Activated CD8-positive, alpha-beta memory T cell treated with anti-CD3 and anti-CD28 coated beads, Interleukin-2, amount 10 ng/mL, durations not matched to agents 7 days and 5 days (primary cell): Measurements from ENCODE around the gene TCF4. TPM values are rescaled to one million over a fixed set of nuclear protein-coding genes. Genes with fewer than 3 reads are reported as not detected.

ENCODE experiments used
- ATAC-seq: fragments of 150-1000 bp; cut with Tn5 transposase; one replicate; pipeline ENCODE4 v1.10.0; 2021; ENCODE audit warnings: moderate library complexity
- CTCF ChIA-PET: fragments of 350-600 bp; sonication (Branson Sonifier 250); formaldehyde crosslinking; loops from one replicate; lab custom pipeline; 2021; ENCODE audit warnings: antibody characterized with exemption; lab: Charles Lee
- DNase-seq: peaks from one replicate; pipeline ENCODE4 v3.0.0-alpha.2; 2020
- H3K27ac Mint-ChIP-seq: one replicate; pipeline ENCODE4 v1.8.0; 2021; ENCODE audit warnings: mild to moderate bottlenecking, mixed read lengths
- H3K27me3 Mint-ChIP-seq: one replicate; pipeline ENCODE4 v1.8.0; 2021; ENCODE audit warnings: mixed read lengths
- H3K36me3 Mint-ChIP-seq: one replicate; pipeline ENCODE4 v1.8.0; 2021; ENCODE audit warnings: mild to moderate bottlenecking, mixed read lengths
- H3K4me1 Mint-ChIP-seq: one replicate; pipeline ENCODE4 v1.8.0; 2021; ENCODE audit warnings: mixed read lengths
- H3K4me3 Mint-ChIP-seq: one replicate; pipeline ENCODE4 v1.8.0; 2021; ENCODE audit warnings: mild to moderate bottlenecking, moderate library complexity, mixed read lengths
- H3K9me3 Mint-ChIP-seq: one replicate; pipeline ENCODE4 v1.8.0; 2022; ENCODE audit warnings: low read depth, mixed read lengths
- total RNA-seq, 2 experiments: library from RNA; stranded (reverse); gene quantifications; one replicate each; pipeline ENCODE4 v1.2.3, GENCODE V29; 2021

Gene TCF4
- total RNA-seq, 2 experiments from 2014 or later: 1.2 to 2.0 TPM

DNA sequence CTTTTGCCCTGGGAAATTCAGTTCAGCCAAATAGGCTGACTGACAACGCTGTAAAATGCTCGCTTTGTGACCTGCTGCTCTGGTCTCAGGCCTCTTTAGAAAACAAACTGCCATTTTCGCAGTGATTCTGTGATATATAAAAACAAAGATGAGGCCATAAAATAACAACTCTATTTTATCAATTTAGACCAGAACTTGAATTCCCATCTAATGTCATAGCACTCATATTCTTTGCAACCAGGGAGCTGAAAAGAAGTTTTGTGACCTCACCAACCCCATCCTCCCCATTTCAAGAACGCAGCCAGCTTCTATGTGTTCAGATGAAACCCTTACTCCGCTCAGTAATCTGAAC is 40.3 kb downstream of the TCF4 start:
- Mint-ChIP-seq H3K27me3 (no peaks in the 10 kb centered on the region), H3K9me3 (no peaks in the 10 kb centered on the region), H3K4me1 (no peaks in the 10 kb centered on the region), H3K36me3 (no peaks in the 10 kb centered on the region), H3K27ac (no peak overlapping the region), H3K4me3 (no peak overlapping the region)
- DNase-seq (no peak), ATAC-seq (no peak)
- CTCF ChIA-PET: no interaction called here

GRCh38 chr18:55546851-55547704 is 40.9 kb downstream of the TCF4 start:
- Mint-ChIP-seq H3K36me3 (no peaks in the 10 kb centered on the region), H3K27ac (no peak overlapping the region), H3K4me1 (no peaks in the 10 kb centered on the region), H3K4me3 (no peak overlapping the region), H3K27me3 (no peaks in the 10 kb centered on the region), H3K9me3 (no peaks in the 10 kb centered on the region)
- CTCF ChIA-PET: no interaction called here
- no peak for DNase-seq
- ATAC-seq: no peak

DNA sequence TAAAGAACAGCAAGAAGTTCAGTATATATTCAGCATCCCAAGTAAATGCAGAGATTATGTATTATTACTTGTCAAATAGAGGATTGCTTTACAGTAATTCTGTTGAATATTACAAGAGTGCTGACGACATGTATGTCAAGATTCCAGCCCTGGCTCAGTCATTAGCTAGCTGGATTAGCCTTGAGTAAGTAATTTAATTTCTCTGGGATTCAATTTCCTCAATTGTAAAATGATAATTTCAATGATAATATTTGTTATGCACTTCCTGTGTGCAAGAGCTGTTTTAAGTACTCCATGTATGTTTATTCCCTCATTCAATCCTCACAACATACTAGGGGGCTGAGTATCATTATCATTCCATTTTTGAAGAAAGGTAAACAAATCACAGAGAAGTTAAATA is 44.0 kb downstream of the TCF4 start:
- CTCF ChIA-PET: no interaction called here
- ATAC-seq: no peak
- Mint-ChIP-seq H3K4me1 (no peaks in the 10 kb centered on the region), H3K27ac (no peak overlapping the region), H3K27me3 (no peaks in the 10 kb centered on the region), H3K36me3 (no peaks in the 10 kb centered on the region), H3K4me3 (no peak overlapping the region), H3K9me3 (no peaks in the 10 kb centered on the region)
- DNase-seq: no peak

- ATAC-seq: no peak
- Mint-ChIP-seq H3K4me3 (no peak overlapping the region), H3K36me3 (no peaks in the 10 kb centered on the region), H3K27me3 (no peaks in the 10 kb centered on the region), H3K27ac (no peak overlapping the region), H3K4me1 (no peaks in the 10 kb centered on the region), H3K9me3 (no peaks in the 10 kb centered on the region)
- no peak for DNase-seq
- CTCF ChIA-PET: no interaction called here
Observed at GRCh38 chr18:55543130-55543704, 44.8 kb downstream of the TCF4 start.

DNA sequence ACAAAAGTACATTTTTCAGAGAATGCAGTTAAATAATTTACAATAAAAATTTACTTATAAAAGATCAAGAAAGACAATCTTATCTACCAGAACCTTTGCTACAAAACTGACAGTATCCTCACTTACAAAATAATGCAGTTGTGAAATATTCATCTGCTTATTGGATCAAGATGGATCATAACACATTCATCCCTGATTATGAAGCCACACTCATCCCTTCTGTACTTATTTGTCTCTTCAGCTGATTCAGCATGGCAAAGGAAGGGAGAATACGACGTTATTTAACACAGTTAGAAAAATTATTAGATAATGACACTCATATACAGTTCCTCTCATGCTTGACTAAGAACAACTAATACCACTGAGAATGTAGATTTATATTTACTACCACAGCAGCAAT is 46.4 kb downstream of the TCF4 start:
- DNase-seq (no peak), ATAC-seq (no peak)
- H3K4me3 Mint-ChIP-seq: no peak overlapping the region
- H3K36me3 Mint-ChIP-seq: no peaks in the 10 kb centered on the region
- no peaks in the 10 kb centered on the region for H3K27me3 Mint-ChIP-seq
- CTCF ChIA-PET: no interaction called here
- no peak overlapping the region for H3K27ac Mint-ChIP-seq
- no peaks in the 10 kb centered on the region for H3K9me3 Mint-ChIP-seq
- no peaks in the 10 kb centered on the region for H3K4me1 Mint-ChIP-seq

- Mint-ChIP-seq H3K4me3 (no peak overlapping the region), H3K9me3 (no peaks in the 10 kb centered on the region), H3K27me3 (no peaks in the 10 kb centered on the region), H3K27ac (no peak overlapping the region), H3K4me1 (no peaks in the 10 kb centered on the region), H3K36me3 (no peaks in the 10 kb centered on the region)
- ATAC-seq: no peak
- no peak for DNase-seq
- CTCF ChIA-PET: no interaction called here
Observed at GRCh38 chr18:55539240-55539639, 48.8 kb downstream of the TCF4 start.

- no peak overlapping the region for H3K4me3 Mint-ChIP-seq
- H3K36me3 Mint-ChIP-seq: no peaks in the 10 kb centered on the region
- H3K27ac Mint-ChIP-seq: no peak overlapping the region
- no peak for ATAC-seq
- DNase-seq: no peak
- no peaks in the 10 kb centered on the region for H3K4me1 Mint-ChIP-seq
- CTCF ChIA-PET: no interaction called here
- no peaks in the 10 kb centered on the region for H3K27me3 Mint-ChIP-seq
- H3K9me3 Mint-ChIP-seq: no peaks in the 10 kb centered on the region
Observed at GRCh38 chr18:55534996-55535395, 53.0 kb downstream of the TCF4 start.

DNA sequence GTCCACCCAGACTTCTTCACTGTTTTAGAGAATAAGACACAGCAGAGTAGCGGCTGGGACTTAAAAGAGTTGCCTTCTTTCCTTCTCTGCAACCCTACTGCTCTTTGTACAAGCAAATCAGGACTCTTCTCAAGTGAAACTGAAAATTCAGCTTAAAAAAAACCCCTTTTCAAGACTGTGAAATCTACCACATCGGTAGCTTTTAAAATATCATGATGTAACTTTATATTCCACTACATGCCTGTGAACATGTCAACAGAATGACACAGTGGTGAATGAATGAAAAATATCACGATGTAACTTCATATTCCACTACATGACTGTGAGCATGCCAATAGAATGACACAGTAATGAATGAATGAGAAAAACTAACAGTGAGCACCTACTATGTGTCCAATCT is 53.4 kb downstream of the TCF4 start:
- no peak overlapping the region for H3K27ac Mint-ChIP-seq
- no peaks in the 10 kb centered on the region for H3K4me1 Mint-ChIP-seq
- no peaks in the 10 kb centered on the region for H3K27me3 Mint-ChIP-seq
- no peak overlapping the region for H3K4me3 Mint-ChIP-seq
- no peaks in the 10 kb centered on the region for H3K36me3 Mint-ChIP-seq
- no peaks in the 10 kb centered on the region for H3K9me3 Mint-ChIP-seq
- ATAC-seq (no peak), DNase-seq (no peak)
- CTCF ChIA-PET: no interaction called here

DNA sequence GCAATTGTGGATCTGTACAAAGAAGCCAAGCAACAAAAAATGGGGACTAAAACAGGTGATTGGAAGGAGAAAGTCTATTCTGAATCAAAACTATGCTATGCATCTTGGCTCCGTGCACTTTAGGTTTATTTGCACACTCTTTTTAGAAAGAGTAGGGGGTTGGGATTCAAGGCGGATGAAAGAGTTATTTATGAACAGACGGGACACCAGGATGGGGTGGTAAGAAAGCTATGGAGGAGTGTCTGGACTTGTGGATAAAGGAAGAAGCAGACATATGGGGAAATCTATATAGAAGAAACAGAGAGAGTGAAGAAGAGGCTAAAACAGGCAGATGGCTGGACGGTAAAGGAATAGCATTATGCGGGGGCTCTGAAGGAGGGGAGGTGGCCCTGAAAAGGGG is 57.8 kb downstream of the TCF4 start:
- CTCF ChIA-PET: no interaction called here
- ATAC-seq (no peak), DNase-seq (no peak)
- Mint-ChIP-seq H3K27ac (no peak overlapping the region), H3K9me3 (no peaks in the 10 kb centered on the region), H3K36me3 (no peaks in the 10 kb centered on the region), H3K4me1 (no peaks in the 10 kb centered on the region), H3K4me3 (no peak overlapping the region), H3K27me3 (no peaks in the 10 kb centered on the region)

- no peak for ATAC-seq
- H3K4me3 Mint-ChIP-seq: no peak overlapping the region
- H3K4me1 Mint-ChIP-seq: no peaks in the 10 kb centered on the region
- CTCF ChIA-PET: no interaction called here
- H3K27ac Mint-ChIP-seq: no peak overlapping the region
- no peaks in the 10 kb centered on the region for H3K36me3 Mint-ChIP-seq
- no peaks in the 10 kb centered on the region for H3K9me3 Mint-ChIP-seq
- DNase-seq: no peak
- H3K27me3 Mint-ChIP-seq: no peaks in the 10 kb centered on the region
Observed at GRCh38 chr18:55529581-55529980, 58.4 kb downstream of the TCF4 start.

DNA sequence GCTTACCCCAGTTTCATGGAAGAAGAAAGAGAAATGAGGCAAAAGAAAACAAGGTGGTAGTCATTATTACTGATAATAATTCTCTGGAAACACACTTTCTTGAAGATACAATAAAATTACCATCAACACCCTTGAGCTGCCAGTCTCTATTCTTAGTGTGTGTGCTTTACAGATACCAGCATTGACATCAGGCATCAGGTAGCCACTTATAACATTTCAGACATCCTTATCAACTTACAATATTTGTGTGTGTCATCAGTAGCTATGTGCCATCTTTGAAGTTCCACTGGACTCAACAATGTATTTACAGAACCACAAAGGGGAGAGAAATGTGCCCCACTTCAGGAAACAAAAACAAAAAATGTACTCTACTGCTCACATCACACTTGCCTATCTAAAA is 62.1 kb downstream of the TCF4 start:
- CTCF ChIA-PET: no interaction called here
- Mint-ChIP-seq H3K9me3 (no peaks in the 10 kb centered on the region), H3K27me3 (no peaks in the 10 kb centered on the region), H3K4me3 (no peak overlapping the region), H3K4me1 (no peaks in the 10 kb centered on the region), H3K36me3 (no peaks in the 10 kb centered on the region), H3K27ac (no peak overlapping the region)
- ATAC-seq (no peak), DNase-seq (no peak)

DNA sequence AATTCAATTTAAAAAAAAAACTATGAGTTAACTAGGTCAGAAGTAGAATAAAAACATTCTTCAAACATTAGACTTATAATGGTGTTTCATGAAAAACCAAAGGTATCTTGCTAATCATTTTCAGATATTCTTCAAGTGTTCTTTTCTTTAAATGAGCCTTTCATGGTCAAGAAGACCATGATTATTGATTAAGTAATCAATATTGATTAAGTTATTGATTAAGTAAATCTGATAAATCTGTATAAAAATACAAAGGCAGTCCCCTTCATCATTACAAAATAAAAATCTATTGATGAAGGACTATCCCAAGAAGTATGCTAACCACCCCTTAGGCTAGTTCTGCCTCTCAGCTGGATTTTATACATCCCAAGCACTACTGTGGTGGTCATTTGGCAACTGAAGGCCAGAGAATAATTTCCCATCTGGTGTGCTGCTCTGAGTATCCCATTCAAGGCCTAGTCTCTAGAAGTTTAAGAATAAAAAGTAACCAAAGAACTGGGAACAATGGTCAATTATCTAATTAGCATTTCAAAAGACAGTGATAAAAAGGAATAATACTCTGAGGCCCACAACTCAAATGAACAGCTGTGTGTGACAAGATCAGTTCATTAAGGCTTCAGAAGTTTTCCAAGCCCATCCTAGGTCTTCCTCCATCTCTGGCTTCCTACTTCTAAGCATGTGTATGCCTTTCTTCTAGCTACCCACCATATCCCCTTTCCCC is 63.5 kb downstream of the TCF4 start:
- Mint-ChIP-seq H3K9me3 (no peaks in the 10 kb centered on the region), H3K27ac (no peak overlapping the region), H3K4me3 (no peak overlapping the region), H3K4me1 (no peaks in the 10 kb centered on the region), H3K27me3 (no peaks in the 10 kb centered on the region), H3K36me3 (no peaks in the 10 kb centered on the region)
- ATAC-seq (no peak), DNase-seq (no peak)
- CTCF ChIA-PET: no interaction called here

GRCh38 chr18:55523001-55523400 is 65.0 kb downstream of the TCF4 start:
- no peaks in the 10 kb centered on the region for H3K9me3 Mint-ChIP-seq
- ATAC-seq (no peak), DNase-seq (no peak)
- H3K36me3 Mint-ChIP-seq: no peaks in the 10 kb centered on the region
- H3K4me3 Mint-ChIP-seq: no peak overlapping the region
- no peak overlapping the region for H3K27ac Mint-ChIP-seq
- CTCF ChIA-PET: no interaction called here
- H3K27me3 Mint-ChIP-seq: no peaks in the 10 kb centered on the region
- H3K4me1 Mint-ChIP-seq: no peaks in the 10 kb centered on the region

DNA sequence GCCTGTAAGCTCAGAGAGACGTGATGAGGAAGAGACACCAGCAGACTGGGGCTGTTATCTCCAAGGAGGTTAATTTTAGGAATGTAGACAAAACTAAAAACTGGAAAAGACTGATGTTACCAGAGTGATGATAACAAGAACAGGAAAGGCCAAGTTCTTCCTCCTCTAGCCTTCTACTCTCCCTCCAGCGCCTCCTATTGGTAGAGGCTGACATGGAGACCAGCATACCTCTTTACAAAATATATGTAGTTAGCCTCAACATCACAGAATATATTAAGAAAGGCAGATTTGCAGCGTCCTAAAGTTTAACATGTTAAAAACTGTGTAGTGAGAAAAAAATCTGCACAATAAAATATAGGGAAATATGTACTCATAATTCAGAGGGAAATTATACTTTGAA is 66.0 kb downstream of the TCF4 start:
- Mint-ChIP-seq H3K27me3 (no peaks in the 10 kb centered on the region), H3K9me3 (no peaks in the 10 kb centered on the region), H3K4me3 (no peak overlapping the region), H3K36me3 (no peaks in the 10 kb centered on the region), H3K27ac (no peak overlapping the region), H3K4me1 (no peaks in the 10 kb centered on the region)
- CTCF ChIA-PET: no interaction called here
- ATAC-seq (no peak), DNase-seq (no peak)
